Measurements from ENCODE around the gene C1QTNF7. TPM values are rescaled to one million over a fixed set of nuclear protein-coding genes. Genes with fewer than 3 reads are reported as not detected.
A peak's percentile ranks its signal among the peaks of the same experiment; 100 is the strongest.

The C1QTNF7 gene
- total and polyA plus RNA-seq, 8 donors, result 2.1 to 17.8 (median 14.8) TPM

DNA sequence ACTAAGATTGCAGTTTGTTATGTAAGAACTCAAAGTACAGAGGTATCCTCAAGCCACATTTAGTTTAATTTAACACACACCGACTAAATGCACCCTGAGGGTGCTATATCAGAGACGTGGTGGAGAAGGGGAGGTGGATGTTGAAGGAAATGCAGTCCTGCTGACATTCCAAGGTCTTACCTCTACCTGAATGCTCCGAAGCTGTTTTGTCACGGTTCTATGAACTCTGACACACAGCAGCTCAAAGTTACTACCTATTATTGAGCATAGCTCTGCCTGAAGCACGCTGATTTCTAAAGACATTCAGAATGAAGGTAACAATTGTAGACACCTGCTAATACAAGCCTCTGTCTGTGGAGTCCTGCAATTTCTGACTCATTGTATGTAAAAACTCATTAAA lies 48.6 kb downstream of the C1QTNF7 start:
- Histone ChIP-seq H3K4me1 (no peaks in the 10 kb centered on the region), H3K9me3 (no peaks in the 10 kb centered on the region), H3K27ac (no peak overlapping the region), H3K27me3 (no peaks in the 10 kb centered on the region), H3K36me3 (no peaks in the 10 kb centered on the region), H3K4me3 (no peak overlapping the region)
- intact Hi-C loops (cut with DNase I), result no loop called here
- ATAC-seq, result no peak
- no peak for DNase-seq
- TF ChIP-seq, protein P1, sequence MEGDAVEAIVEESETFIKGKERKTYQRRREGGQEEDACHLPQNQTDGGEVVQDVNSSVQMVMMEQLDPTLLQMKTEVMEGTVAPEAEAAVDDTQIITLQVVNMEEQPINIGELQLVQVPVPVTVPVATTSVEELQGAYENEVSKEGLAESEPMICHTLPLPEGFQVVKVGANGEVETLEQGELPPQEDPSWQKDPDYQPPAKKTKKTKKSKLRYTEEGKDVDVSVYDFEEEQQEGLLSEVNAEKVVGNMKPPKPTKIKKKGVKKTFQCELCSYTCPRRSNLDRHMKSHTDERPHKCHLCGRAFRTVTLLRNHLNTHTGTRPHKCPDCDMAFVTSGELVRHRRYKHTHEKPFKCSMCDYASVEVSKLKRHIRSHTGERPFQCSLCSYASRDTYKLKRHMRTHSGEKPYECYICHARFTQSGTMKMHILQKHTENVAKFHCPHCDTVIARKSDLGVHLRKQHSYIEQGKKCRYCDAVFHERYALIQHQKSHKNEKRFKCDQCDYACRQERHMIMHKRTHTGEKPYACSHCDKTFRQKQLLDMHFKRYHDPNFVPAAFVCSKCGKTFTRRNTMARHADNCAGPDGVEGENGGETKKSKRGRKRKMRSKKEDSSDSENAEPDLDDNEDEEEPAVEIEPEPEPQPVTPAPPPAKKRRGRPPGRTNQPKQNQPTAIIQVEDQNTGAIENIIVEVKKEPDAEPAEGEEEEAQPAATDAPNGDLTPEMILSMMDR (IDR thresholded peaks at IDR 0.05), result no peak

- Histone ChIP-seq H3K4me1 (no peaks in the 10 kb centered on the region), H3K9me3 (no peaks in the 10 kb centered on the region), H3K27me3 (no peaks in the 10 kb centered on the region), H3K36me3 (no peaks in the 10 kb centered on the region), H3K27ac (no peak overlapping the region), H3K4me3 (no peak overlapping the region)
- no peak for DNase-seq
- TF ChIP-seq, protein P1 (IDR thresholded peaks at IDR 0.05), result no peak
- intact Hi-C loops (cut with DNase I), result no loop called here
- no peak for ATAC-seq
Observed at GRCh38 chr4:15478724-15479088, 50.9 kb downstream of the C1QTNF7 start.

DNA sequence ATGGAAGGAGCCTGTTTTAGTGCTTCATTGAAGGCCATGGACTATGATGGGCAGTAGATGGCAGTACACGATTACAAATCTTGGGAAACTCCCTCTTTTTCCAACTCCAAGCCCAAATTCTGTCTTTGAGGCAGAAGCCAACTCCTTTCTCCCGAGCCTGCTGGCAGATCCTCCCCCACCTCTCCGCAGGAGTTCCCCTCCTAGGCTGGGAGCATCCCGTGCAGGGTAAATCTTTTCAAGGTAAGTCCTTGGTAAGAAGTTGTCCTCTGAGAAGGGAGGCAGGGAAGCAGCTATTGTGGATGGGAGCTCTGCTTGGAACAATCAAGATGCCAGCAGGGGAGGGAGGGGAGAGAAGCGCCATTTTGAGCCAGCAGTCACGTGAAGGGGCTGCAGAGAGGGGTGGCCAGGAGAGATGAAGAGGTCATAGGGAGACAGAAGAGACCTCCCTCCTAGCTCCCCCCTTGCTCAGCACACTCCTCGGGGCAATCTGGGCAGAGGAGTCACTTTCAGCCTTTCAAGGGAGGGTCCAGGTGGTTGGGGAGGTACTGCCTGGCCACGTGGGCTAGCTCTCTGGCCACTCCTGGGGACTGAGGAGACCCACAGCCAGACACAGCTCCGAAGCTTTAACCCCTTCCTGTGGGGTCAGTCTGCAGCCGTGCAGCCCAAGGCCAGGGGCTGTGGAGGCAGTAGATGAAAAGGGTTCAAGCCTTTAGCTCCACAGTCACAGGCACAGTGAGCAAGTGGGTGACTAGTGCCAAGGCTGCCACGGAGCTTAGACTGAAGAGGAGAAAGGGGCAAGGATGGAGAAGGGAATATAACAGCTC lies 51.5 kb downstream of the C1QTNF7 start:
- TF ChIP-seq, protein P1 (IDR thresholded peaks at IDR 0.05), result peak; percentile 44 to 54
- Histone ChIP-seq H3K27me3 (no peaks in the 10 kb centered on the region), H3K4me1 (no peaks in the 10 kb centered on the region), H3K4me3 (peak overlapping the region; percentile 35 to 39), H3K9me3 (no peaks in the 10 kb centered on the region), H3K36me3 (no peaks in the 10 kb centered on the region), H3K27ac (peak overlapping the region; percentile 51 to 53)
- intact Hi-C loops (cut with DNase I), result no loop called here
- DNase-seq (peak in 3 of 4 donors; percentile 42 to 92 (median 90)), ATAC-seq (peak; percentile 96)

DNA sequence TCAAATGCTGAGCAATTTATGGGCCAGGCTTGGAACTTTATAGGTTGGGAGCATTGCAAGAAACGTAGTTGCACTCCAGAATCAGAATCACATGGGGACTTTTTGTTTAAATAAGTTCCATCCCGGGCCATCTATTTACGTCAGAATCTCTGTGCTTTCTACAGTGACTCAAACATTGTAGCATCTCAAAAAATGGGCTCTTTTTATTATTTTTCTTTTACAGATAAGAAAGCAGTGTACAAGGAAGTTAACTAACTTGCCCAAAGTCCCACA lies 52.0 kb downstream of the C1QTNF7 start:
- H3K27ac ChIP-seq, result peak overlapping the region; percentile 51 to 53
- intact Hi-C loops (cut with DNase I), result loop anchor here in 1 of 2 donors (10.0 kb wide), 1 partner anchor 175 kb away; the partner anchor contains the start of gene FBXL5
- peak overlapping the region; percentile 35 to 39 for H3K4me3 ChIP-seq
- H3K27me3 ChIP-seq, result no peaks in the 10 kb centered on the region
- ATAC-seq (no peak), DNase-seq (no peak)
- TF ChIP-seq, protein P1 (IDR thresholded peaks at IDR 0.05), result no peak
- no peaks in the 10 kb centered on the region for H3K9me3 ChIP-seq
- H3K36me3 ChIP-seq, result no peaks in the 10 kb centered on the region
- no peaks in the 10 kb centered on the region for H3K4me1 ChIP-seq

- Histone ChIP-seq H3K4me1 (no peaks in the 10 kb centered on the region), H3K36me3 (no peaks in the 10 kb centered on the region), H3K27me3 (no peaks in the 10 kb centered on the region), H3K27ac (no peak overlapping the region), H3K4me3 (no peak overlapping the region), H3K9me3 (no peaks in the 10 kb centered on the region)
- TF ChIP-seq, protein P1 (IDR thresholded peaks at IDR 0.05), result no peak
- DNase-seq (no peak), ATAC-seq (no peak)
- intact Hi-C loops (cut with DNase I), result loop anchor here in 1 of 2 donors (10.0 kb wide), 1 partner anchor 173 kb away; the partner anchor contains the start of gene FBXL5
Observed at GRCh38 chr4:15481961-15482745, 54.3 kb downstream of the C1QTNF7 start.
